Fibroblast of mammary gland (primary cell): ENCODE data around the gene MPIG6B.

Source experiments
- DNase-seq: peaks from one replicate; pipeline ENCODE4 v3.0.0-alpha.2; 2010; ENCODE audit warnings: low read depth
- H3K4me3 ChIP-seq: 2 replicates; pipeline ENCODE4 v1.5.1; 2011; ENCODE audit warnings: low read depth, mild to moderate bottlenecking, low read length, moderate library complexity; ENCODE audit not compliant: control insufficient read depth
- TF ChIP-seq, protein P1 (sequence below): conservative IDR thresholded peaks from 2 replicates; pipeline ENCODE4 v1.5.1; 2011; ENCODE audit warnings: low read depth, low read length, inconsistent platforms; ENCODE audit not compliant: control insufficient read depth, insufficient read depth

The MPIG6B gene

DNA sequence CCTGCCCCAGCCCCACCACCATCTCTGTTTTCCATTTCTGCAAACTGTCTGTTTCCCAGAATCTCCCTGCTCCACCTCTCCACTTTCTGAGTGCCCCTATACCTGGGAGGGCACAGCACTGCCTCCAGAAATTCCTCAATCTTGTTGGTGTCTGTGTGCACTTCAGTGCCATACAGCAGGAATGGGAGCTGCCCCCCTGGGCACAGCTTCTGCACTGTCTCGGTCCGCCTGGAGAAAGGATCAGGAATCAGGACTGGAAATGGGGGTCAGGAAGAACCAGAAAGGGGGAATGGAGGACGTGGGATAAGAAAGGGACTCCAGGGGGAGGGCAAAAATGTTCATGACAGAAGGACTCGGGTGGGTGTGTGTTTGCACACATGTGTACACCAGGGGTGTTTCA lies 10.6 kb downstream of the MPIG6B start:
- no peak for DNase-seq
- H3K4me3 ChIP-seq: peak overlapping the region; percentile 87
- TF ChIP-seq, protein P1, sequence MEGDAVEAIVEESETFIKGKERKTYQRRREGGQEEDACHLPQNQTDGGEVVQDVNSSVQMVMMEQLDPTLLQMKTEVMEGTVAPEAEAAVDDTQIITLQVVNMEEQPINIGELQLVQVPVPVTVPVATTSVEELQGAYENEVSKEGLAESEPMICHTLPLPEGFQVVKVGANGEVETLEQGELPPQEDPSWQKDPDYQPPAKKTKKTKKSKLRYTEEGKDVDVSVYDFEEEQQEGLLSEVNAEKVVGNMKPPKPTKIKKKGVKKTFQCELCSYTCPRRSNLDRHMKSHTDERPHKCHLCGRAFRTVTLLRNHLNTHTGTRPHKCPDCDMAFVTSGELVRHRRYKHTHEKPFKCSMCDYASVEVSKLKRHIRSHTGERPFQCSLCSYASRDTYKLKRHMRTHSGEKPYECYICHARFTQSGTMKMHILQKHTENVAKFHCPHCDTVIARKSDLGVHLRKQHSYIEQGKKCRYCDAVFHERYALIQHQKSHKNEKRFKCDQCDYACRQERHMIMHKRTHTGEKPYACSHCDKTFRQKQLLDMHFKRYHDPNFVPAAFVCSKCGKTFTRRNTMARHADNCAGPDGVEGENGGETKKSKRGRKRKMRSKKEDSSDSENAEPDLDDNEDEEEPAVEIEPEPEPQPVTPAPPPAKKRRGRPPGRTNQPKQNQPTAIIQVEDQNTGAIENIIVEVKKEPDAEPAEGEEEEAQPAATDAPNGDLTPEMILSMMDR: no peak

DNA sequence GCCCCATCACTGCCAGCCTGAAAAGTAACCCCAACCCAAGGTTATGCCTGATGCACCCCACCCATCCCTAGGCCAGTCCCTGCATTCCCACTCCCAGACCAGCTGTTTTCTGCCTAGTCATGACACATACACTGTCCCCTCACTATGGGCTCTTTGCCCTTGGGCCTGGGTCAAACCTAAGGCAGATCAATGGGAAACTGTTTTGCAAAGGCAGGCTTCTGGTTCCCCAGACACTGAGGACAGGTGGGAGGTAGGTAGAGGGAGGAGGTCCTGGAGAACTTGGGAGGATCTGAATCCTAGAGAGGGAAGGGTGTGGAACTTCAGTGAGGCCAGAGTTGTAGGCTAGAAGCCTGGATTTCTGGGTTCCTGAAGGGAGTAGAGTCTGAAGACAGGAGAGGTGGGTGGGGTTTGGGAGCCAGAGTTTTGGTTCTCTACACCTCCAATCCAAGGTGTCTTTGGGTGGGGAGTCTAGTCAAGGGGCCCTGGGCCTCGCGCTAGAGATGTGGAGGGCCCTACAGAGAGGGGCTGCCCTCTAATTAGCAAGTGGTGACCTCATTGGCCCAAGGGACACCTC lies 11.2 kb downstream of the MPIG6B start:
- peak overlapping the region; percentile 87 for H3K4me3 ChIP-seq
- TF ChIP-seq, protein P1: no peak
- no peak for DNase-seq

DNA sequence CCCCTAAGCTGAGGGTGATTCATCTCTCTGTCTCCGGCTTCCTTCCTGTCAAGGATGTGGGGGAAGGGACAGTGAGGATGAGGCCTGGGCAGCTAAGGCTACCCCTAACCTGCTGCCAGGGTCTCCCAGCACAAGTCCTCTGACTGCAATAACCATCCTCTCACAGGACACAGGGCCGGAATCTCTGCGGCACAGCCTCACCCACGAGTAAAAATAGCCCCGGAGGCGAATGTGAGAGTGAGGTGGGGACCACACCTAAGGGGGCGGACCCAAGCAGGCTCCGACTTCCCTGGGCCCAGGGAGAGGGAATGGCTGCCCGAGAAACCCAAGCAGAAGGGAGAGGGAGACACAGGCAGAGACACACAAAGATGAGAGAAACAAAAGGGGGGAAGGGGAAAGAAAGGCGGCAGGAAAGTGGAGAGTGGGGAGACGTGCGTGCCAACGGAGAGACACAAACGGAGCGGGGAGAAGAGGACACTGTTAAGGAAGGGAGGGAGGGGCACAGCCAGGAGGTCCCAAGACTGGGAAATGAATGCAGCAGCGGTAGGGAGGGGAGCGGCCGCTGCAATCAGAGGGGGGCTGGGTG lies 11.7 kb downstream of the MPIG6B start:
- peak; percentile 74 for DNase-seq

DNA sequence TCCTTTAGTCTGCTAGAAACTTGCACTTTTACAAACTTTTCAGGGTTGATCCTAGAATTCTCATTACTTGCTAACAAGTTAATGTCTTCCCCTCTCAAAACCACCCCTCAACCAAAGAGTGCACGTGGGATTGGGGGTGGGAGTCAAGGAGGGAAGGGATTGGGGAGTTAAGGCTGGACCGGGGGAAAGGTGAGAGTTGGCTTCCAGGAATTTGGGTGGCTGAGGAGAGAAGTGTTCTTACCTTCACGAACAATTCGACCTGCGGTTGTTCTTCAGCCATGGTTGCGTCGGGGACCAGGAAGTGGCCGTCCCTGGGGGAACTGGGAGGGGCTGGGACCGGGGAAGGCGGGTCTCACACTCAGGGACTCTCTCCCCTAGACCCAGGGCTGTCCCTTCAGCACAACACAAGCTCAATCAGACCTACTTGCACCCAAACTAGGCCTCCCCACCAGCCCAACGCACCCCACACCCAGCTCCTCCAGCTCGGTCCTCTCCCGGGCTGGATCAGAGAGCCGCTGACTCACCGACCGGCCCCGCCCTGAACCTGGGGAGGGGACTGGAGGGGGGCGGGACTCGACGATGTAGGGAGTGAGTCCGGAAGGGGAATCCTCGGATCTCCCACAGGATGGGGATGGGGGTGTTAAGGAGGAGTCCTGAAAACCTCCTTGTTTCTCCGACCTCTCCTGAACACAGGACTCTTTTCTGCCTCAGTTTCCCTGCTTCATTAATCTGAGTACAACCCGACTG lies 13.0 kb downstream of the MPIG6B start, which contains the start of gene CLIC1:
Gene CLIC1, minus strand, starts transcription at position 510 of the 747 bp plus-strand sequence. Its CDS starts 230 bp downstream, at position 280.
- TF ChIP-seq, protein P1: no peak
- DNase-seq: peak; percentile 74
- peak within 1 kb of the TSS; percentile 87 for H3K4me3 ChIP-seq

More for the DNA sequence above, 11.7 kb downstream of the MPIG6B start:
- TF ChIP-seq, protein P1: no peak
- H3K4me3 ChIP-seq: peak overlapping the region; percentile 87

DNA sequence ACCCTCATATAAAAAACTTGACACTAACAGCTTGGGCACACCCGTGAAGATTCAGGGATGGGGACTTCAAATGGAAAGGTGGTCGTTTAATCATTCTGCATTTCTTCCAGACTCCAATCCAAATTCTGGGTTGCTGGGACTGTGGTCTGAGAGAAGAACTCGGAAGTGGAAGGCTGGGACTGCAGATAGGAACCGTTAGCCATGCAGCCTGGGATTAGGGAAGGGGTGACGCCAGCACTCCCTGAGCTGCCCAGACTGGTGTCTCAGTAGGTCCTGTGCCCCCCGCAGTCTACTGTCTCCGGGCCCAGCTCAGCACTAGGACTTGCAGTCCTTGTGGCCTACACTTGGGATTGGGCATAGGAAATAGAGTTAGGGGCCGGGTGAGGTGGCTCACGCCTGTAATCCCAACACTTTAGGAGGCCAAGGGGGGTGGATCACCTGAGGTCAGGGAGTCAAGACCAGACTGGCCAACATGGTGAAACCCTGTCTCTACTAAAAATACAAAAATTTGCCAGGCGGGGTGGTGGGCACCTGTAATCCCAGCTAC lies 13.7 kb downstream of the MPIG6B start:
- TF ChIP-seq, protein P1: no peak
- H3K4me3 ChIP-seq: peak overlapping the region; percentile 87
- no peak for DNase-seq

DNA sequence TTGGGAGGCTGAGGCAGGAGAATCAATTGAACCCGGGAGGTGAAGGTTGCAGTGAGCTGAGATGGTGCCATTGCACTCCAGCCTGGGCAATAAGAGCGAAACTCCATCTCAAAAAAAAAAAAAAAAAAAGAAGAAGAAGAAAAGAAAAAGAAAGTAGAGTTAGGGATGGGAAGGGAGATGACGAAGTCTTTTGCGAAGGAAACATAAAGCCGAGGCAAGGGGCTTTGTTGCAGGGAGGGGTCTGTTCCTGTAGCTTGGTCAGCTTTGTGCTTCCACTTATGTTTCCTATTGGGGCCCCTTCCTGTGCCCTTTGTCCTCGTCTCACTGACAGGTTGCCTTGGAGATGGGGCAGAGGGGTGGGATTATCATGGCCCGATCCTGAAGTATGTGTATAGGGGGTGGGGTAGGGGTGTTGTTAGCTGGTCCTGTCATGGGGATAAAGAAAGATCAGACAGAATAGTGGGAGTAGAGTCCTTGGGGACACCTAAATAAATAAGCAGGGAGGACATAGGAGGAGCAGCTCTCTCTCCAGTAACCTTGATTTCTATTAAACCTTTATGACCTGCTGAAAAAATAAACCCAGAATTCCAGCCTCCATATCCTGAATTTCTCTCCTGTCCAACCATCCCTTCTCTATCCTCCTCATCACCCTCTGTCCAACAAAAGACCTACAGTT lies 14.3 kb downstream of the MPIG6B start:
- H3K4me3 ChIP-seq: peak overlapping the region; percentile 17
- TF ChIP-seq, protein P1: no peak
- peak; percentile 30 for DNase-seq
